ENCODE results near the gene SCO2. TPM values are rescaled to one million over a fixed set of nuclear protein-coding genes. Genes with fewer than 3 reads are reported as not detected.
A peak's percentile ranks its signal among the peaks of the same experiment; 100 is the strongest.

SCO2 gene
- total RNA-seq, 3 donors from 2014 or later, result 1.9 to 6.6 (median 4.3) TPM

DNA sequence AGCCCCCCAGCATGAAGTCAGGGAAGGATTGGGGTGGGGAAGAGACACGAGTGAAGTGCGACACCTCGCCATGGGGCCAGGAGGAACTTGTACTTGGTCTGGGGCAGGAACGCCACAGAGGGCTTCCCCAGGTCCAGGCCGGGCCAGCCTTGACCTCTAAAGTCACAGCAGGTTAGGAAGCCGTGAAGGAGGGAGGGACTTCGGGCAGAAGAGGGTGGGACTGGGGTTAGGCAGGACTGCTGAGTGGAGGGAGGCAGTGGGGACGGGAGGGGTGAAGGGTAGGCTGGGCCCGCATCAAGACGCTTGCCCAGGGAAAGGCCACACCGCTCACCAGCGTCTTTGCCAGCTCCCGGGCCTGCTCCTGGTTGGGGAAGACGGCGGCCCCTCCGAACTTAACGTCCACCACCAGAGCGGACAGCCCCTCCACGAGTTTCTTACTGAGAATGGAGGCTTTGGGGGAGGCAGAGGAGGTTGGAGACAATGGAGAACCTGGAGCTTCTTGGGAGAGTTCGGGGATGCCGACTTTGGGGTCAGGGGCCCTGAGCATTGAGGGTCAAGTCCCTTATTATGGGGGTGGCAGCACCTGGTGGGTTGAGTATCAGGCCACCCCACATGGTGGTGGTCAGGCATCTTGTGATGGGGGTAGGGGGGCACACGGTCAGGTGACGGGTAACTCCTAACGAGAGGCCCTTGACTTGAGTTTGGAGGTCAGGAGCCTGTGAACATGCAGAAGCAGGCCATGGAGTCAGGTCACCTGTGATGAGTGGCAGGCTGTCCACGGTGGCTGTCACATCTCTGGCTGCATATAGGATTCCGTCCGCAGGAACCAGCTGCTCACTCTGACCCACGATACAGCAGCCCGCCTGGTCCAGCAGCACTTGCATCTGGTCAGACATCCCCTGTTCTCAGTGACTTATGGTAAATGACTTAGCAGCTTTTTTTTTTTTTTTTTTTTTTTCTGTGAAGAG lies 1.7 kb upstream of the SCO2 start:
- intact Hi-C loops (cut with DNase I; ENCODE audit: low total_unique reads), result loop anchor here (5.0 kb wide), 1 partner anchor 55 kb away; the partner anchor contains the start of gene CHKB
- TF ChIP-seq POLR2AphosphoS5 (IDR thresholded peaks at IDR 0.05) (no peak), POLR2A (IDR thresholded peaks at IDR 0.05) (no peak)
- TF ChIP-seq, protein P1, sequence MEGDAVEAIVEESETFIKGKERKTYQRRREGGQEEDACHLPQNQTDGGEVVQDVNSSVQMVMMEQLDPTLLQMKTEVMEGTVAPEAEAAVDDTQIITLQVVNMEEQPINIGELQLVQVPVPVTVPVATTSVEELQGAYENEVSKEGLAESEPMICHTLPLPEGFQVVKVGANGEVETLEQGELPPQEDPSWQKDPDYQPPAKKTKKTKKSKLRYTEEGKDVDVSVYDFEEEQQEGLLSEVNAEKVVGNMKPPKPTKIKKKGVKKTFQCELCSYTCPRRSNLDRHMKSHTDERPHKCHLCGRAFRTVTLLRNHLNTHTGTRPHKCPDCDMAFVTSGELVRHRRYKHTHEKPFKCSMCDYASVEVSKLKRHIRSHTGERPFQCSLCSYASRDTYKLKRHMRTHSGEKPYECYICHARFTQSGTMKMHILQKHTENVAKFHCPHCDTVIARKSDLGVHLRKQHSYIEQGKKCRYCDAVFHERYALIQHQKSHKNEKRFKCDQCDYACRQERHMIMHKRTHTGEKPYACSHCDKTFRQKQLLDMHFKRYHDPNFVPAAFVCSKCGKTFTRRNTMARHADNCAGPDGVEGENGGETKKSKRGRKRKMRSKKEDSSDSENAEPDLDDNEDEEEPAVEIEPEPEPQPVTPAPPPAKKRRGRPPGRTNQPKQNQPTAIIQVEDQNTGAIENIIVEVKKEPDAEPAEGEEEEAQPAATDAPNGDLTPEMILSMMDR (IDR thresholded peaks at IDR 0.05), result no peak
- peak overlapping the region; percentile 52 to 91 (median 81) for H3K4me3 ChIP-seq
- peak in 1 of 2 donors; percentile 51 for DNase-seq (ENCODE audit: low spot score in 2 of 2)
- no peaks in the 10 kb centered on the region for H3K27me3 ChIP-seq
- no peaks in the 10 kb centered on the region for H3K9me3 ChIP-seq
- peaks cover 10 to 12% of the 10 kb centered on the region in 2 donors for H3K4me1 ChIP-seq
- H3K27ac ChIP-seq, result peak overlapping the region; percentile 88 to 92
- peaks cover 10% of the 10 kb centered on the region for H3K36me3 ChIP-seq

DNA sequence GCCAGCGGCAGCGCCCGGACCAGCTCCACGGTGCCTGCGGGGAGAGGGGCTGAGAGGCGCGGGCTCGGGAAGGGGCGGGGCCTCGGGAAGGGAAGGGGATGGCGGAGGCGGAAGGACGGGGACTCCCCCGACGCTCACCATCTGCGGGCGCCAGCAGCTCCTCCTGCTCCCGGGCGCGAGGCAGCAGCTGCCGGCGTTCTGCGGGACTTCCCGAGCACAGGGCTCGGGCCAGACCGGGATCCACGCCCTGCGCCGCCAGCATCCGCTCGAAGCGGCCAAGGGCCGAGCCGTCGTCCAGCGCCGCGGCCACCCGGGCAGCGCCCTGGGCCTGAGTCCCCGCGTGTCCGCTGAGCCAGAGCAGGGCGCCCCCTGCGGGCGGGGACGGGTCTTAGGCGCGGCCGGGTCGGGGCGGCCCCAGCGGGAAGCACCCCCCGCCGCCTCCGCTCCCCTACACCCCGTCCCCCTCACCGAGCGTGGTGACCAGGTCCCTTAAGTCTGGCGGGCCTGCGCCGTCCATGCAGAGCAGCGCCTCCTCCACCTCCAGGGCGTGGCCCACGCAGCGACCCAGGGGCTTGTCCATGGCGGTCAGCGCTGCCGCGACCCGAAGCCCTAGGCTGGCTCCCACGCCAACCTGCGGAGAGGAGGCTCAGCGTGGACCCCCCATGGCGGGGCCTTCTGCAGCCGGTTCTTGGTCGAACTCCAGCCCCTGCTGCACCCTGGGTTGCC lies 873 bp upstream of the SCO2 start:
- Histone ChIP-seq H3K9me3 (no peaks in the 10 kb centered on the region), H3K4me1 (peaks cover 10 to 12% of the 10 kb centered on the region in 2 donors), H3K4me3 (peak overlapping the region; percentile 52 to 91 (median 81)), H3K27ac (peak overlapping the region; percentile 88 to 92), H3K36me3 (peaks cover 13% of the 10 kb centered on the region), H3K27me3 (no peaks in the 10 kb centered on the region)
- DNase-seq (ENCODE audit: low spot score in 2 of 2), result peak; percentile 64 to 81
- intact Hi-C loops (cut with DNase I; ENCODE audit: low total_unique reads), result loop anchor here (5.0 kb wide), 1 partner anchor 56 kb away; the partner anchor contains the start of gene CHKB
- TF ChIP-seq POLR2A (IDR thresholded peaks at IDR 0.05) (no peak), POLR2AphosphoS5 (IDR thresholded peaks at IDR 0.05) (peak in 1 of 3 donors; percentile 7)
- TF ChIP-seq, protein P1 (IDR thresholded peaks at IDR 0.05), result peak in 2 of 3 donors; percentile 13 to 46

- TF ChIP-seq, protein P1 (IDR thresholded peaks at IDR 0.05), result no peak
- TF ChIP-seq POLR2AphosphoS5 (IDR thresholded peaks at IDR 0.05) (no peak), POLR2A (IDR thresholded peaks at IDR 0.05) (no peak)
- Histone ChIP-seq H3K27ac (peak overlapping the region; percentile 88 to 92), H3K36me3 (peaks cover 13% of the 10 kb centered on the region), H3K27me3 (no peaks in the 10 kb centered on the region), H3K9me3 (no peaks in the 10 kb centered on the region), H3K4me1 (peaks cover 10 to 12% of the 10 kb centered on the region in 2 donors), H3K4me3 (peak overlapping the region; percentile 52 to 91 (median 81))
- intact Hi-C loops (cut with DNase I; ENCODE audit: low total_unique reads), result loop anchor here (5.0 kb wide), 1 partner anchor 57 kb away; the partner anchor contains the start of gene CHKB
- no peak for DNase-seq (ENCODE audit: low spot score in 2 of 2)
These were observed 385 bp upstream of the SCO2 start for GRCh38 chr22:50525858-50526107.

DNA sequence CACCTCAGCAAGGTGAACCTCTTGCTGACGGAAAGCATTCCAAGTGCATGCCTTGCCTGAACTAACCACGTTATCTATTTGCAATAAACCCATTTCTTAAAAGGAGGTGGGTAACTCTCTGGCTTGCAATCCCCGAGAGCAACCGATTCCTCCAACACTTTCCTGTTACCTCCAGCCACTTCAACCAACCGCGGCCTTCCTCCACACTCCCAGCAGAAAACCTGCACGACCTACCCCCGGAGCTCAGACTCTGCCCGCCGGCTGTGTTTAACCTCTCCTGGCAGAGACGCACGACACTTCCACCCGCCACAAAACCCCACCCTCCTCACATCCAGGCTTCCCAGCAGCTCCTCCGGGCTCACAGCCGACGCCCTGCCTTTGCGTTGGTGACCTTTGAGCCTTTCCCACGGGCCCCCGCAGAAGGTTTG lies 708 bp downstream of the SCO2 start:
- no peak for TF ChIP-seq POLR2AphosphoS5 (IDR thresholded peaks at IDR 0.05)
- TF ChIP-seq, protein P1 (IDR thresholded peaks at IDR 0.05), result no peak
- no peak for TF ChIP-seq POLR2A (IDR thresholded peaks at IDR 0.05)
- peaks cover 10 to 12% of the 10 kb centered on the region in 2 donors for H3K4me1 ChIP-seq
- intact Hi-C loops (cut with DNase I; ENCODE audit: low total_unique reads), result loop anchor here (5.0 kb wide), 1 partner anchor 58 kb away; the partner anchor contains the start of gene CHKB
- H3K36me3 ChIP-seq, result peaks cover 13% of the 10 kb centered on the region
- no peaks in the 10 kb centered on the region for H3K9me3 ChIP-seq
- H3K4me3 ChIP-seq, result peak overlapping the region; percentile 52 to 91 (median 81)
- no peaks in the 10 kb centered on the region for H3K27me3 ChIP-seq
- DNase-seq (ENCODE audit: low spot score in 2 of 2), result no peak
- peak overlapping the region; percentile 88 to 92 for H3K27ac ChIP-seq

Data from breast epithelium (tissue), 4 donors.